Naive thymus-derived CD4-positive, alpha-beta T cell (primary cell): ENCODE results near the gene CITED4. TPM values are rescaled to one million over a fixed set of nuclear protein-coding genes. Genes with fewer than 3 reads are reported as not detected.

Source experiments
- ATAC-seq: fragments of 150-1000 bp; cut with Tn5 transposase; 2 replicates; pipeline ENCODE4 v1.10.0; 2021; ENCODE audit warnings: mild to moderate bottlenecking, moderate library complexity
- CTCF ChIA-PET: fragments of 350-600 bp; sonication (Branson Sonifier 250); formaldehyde crosslinking; loops from one replicate; lab custom pipeline; 2021; ENCODE audit warnings: antibody characterized with exemption; lab: Charles Lee
- POLR2A ChIA-PET: fragments of 350-600 bp; sonication (Branson Sonifier 250); formaldehyde crosslinking; loops from one replicate; lab custom pipeline; 2021; ENCODE audit warnings: antibody characterized with exemption, inconsistent platforms; lab: Charles Lee
- DNase-seq, 9 donors: peaks; one replicate each; pipeline versions ENCODE4 v3.0.0 to v3.0.0-alpha.2; 2020 to 2022; ENCODE audit warnings: mixed read lengths in 1 of 9
- H3K27ac ChIP-seq: one replicate; pipeline ENCODE4 v1.7.0; 2013; ENCODE audit warnings: mild to moderate bottlenecking, low read depth, low read length, moderate library complexity
- H3K27me3 ChIP-seq, 2 donors: one replicate each; pipeline ENCODE4 v1.7.0; 2013; ENCODE audit warnings: low read length in 2 of 2, mild to moderate bottlenecking in 2 of 2, moderate library complexity in 2 of 2; ENCODE audit not compliant: control insufficient read depth in 2 of 2, insufficient read depth in 2 of 2
- H3K36me3 ChIP-seq, 3 experiments: 1 replicate in 2 of 3; 2 replicates in 1 of 3; pipeline ENCODE4 v1.7.0; 2013; ENCODE audit warnings: low read length in 3 of 3, mild to moderate bottlenecking in 3 of 3, moderate library complexity in 1 of 3; ENCODE audit not compliant: insufficient read depth in 3 of 3, control insufficient read depth in 2 of 3
- H3K4me1 ChIP-seq, 2 donors: one replicate each; pipeline ENCODE4 v1.7.0; 2013; ENCODE audit warnings: low read length in 2 of 2, mild to moderate bottlenecking in 2 of 2, moderate library complexity in 1 of 2; ENCODE audit not compliant: control insufficient read depth in 2 of 2, insufficient read depth in 2 of 2
- H3K4me3 ChIP-seq: 2 replicates; pipeline ENCODE4 v1.7.0; 2013; ENCODE audit warnings: mild to moderate bottlenecking, low read length
- H3K9me3 ChIP-seq, 3 experiments: 1 replicate in 2 of 3; 2 replicates in 1 of 3; pipeline ENCODE4 v1.7.0; 2013; ENCODE audit warnings: low read length in 3 of 3; ENCODE audit not compliant: control insufficient read depth in 2 of 3
- H3K27ac Mint-ChIP-seq, 9 donors: one replicate each; pipeline ENCODE4 v1.8.0; 2020 to 2022; ENCODE audit warnings: mixed read lengths in 9 of 9, mild to moderate bottlenecking in 8 of 9, moderate library complexity in 5 of 9, inconsistent platforms in 2 of 9
- H3K27me3 Mint-ChIP-seq, 5 donors: one replicate each; pipeline ENCODE4 v1.8.0; 2021 to 2022; ENCODE audit warnings: mixed read lengths in 5 of 5, mild to moderate bottlenecking in 1 of 5
- H3K36me3 Mint-ChIP-seq, 5 donors: one replicate each; pipeline ENCODE4 v1.8.0; 2020 to 2022; ENCODE audit warnings: mixed read lengths in 5 of 5, mild to moderate bottlenecking in 3 of 5, inconsistent platforms in 1 of 5
- H3K4me1 Mint-ChIP-seq, 7 donors: one replicate each; pipeline ENCODE4 v1.8.0; 2020 to 2022; ENCODE audit warnings: mixed read lengths in 7 of 7, mild to moderate bottlenecking in 3 of 7, inconsistent platforms in 1 of 7
- H3K4me3 Mint-ChIP-seq, 10 donors: one replicate each; pipeline ENCODE4 v1.8.0; 2020 to 2022; ENCODE audit warnings: mild to moderate bottlenecking in 10 of 10, mixed read lengths in 10 of 10, moderate library complexity in 6 of 10, inconsistent platforms in 2 of 10
- H3K9me3 Mint-ChIP-seq, 11 donors: one replicate each; pipeline ENCODE4 v1.8.0; 2020 to 2022; ENCODE audit warnings: mixed read lengths in 11 of 11, mild to moderate bottlenecking in 4 of 11, inconsistent platforms in 1 of 11, moderate library complexity in 1 of 11
- intact Hi-C, 2 donors: fragments of 100-400 bp; cut with micrococcal nuclease; formaldehyde crosslinking; loops; one replicate each; pipeline ENCODE4 v1.15.1; 2023
- polyA plus RNA-seq, 2 donors: library from polyadenylated mRNA; unstranded; fragments of 300-500 nt; fragmentation: Illumina TruSeq; gene quantifications; one replicate each; pipeline ENCODE4 v1.2.3, GENCODE V29; 2021
- total RNA-seq, 6 experiments: library from RNA in 5 of 6; stranded (reverse) in 5 of 6; gene quantifications; 1 replicate in 5 of 6; 2 replicates in 1 of 6; pipeline ENCODE4 v1.2.3 and lab custom pipeline; 2021 to 2026

CITED4 gene
- total and polyA plus RNA-seq, 7 experiments from 2014 or later, result 20.5 to 42.8 (median 28.9) TPM

DNA sequence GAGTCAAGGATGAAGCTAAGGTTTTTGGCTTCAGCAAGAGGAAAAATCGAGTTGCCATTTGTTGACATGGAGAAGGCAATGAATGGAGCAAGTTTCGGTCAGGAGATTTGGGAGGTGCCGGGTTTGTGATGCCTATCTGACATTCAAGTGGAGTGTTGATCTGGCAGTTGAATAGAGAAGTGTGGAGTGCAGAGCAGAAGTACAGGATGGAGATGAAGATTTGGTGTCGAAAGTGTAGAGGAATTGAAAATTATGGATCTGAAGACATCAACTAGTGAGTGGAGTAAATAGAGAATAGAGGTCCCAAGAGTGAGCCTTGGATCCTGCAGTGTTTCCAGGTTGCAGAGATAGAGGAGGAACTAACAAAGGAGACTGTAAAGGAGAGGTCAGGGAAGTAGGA lies 25.9 kb downstream of the CITED4 start:
- CTCF ChIA-PET, result no interaction called here
- POLR2A ChIA-PET, result interaction anchor here (0.7 kb wide), 1 partner anchor 12 kb away, joined by 3 read pairs; no protein-coding TSS in a partner anchor
- H3K27ac Mint-ChIP-seq, result no peak overlapping the region
- Histone ChIP-seq H3K27ac (no peak overlapping the region), H3K36me3 (no peaks in the 10 kb centered on the region), H3K9me3 (no peaks in the 10 kb centered on the region), H3K4me1 (peaks cover 0 to 19% of the 10 kb centered on the region in 2 donors), H3K27me3 (no peaks in the 10 kb centered on the region), H3K4me3 (no peak overlapping the region)
- no peaks in the 10 kb centered on the region for H3K9me3 Mint-ChIP-seq
- H3K4me3 Mint-ChIP-seq, result no peak overlapping the region
- H3K36me3 Mint-ChIP-seq, result peaks cover 0 to 1% (median 0%) of the 10 kb centered on the region in 5 donors
- peaks cover 16 to 24% (median 22%) of the 10 kb centered on the region in 7 donors for H3K4me1 Mint-ChIP-seq
- intact Hi-C loops, result no loop called here
- DNase-seq, result no peak
- no peaks in the 10 kb centered on the region for H3K27me3 Mint-ChIP-seq
- no peak for ATAC-seq

DNA sequence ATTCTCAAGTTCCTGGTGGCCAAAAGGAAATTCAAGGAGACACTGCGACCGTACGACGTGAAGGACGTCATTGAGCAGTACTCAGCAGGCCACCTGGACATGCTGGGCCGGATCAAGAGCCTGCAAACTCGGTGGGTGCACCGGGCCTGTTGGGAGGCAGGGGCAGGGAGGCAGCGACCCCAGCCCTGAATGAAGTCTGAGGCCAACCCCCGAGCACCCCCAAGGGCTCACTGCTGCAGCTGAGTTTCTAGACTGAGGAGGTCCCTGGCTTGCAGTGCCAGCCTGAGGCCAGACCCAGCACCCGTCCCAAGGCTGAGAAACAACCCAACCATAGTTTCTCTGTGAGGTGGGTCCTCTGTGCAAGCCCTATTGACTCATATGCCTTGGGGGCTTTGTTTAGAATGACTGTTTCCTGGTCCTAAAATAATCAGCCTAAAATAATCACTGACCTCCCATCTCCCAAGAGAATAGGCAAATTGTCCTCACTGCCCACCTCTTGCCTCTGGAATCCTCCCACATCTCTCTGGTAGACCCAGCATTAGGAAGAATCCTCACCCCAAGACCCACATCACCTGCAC lies 27.1 kb downstream of the CITED4 start:
- H3K4me3 Mint-ChIP-seq, result no peak overlapping the region
- peaks cover 0 to 1% (median 0%) of the 10 kb centered on the region in 5 donors for H3K36me3 Mint-ChIP-seq
- ATAC-seq (no peak), DNase-seq (no peak)
- H3K9me3 ChIP-seq, result no peaks in the 10 kb centered on the region
- no peak overlapping the region for H3K27ac ChIP-seq
- H3K4me1 Mint-ChIP-seq, result peaks cover 3 to 11% (median 10%) of the 10 kb centered on the region in 7 donors
- no peak overlapping the region for H3K4me3 ChIP-seq
- H3K36me3 ChIP-seq, result no peaks in the 10 kb centered on the region
- POLR2A ChIA-PET, result no interaction called here
- H3K4me1 ChIP-seq, result peaks cover 0 to 7% of the 10 kb centered on the region in 2 donors
- H3K9me3 Mint-ChIP-seq, result no peaks in the 10 kb centered on the region
- H3K27me3 Mint-ChIP-seq, result no peaks in the 10 kb centered on the region
- no peaks in the 10 kb centered on the region for H3K27me3 ChIP-seq
- intact Hi-C loops, result no loop called here
- H3K27ac Mint-ChIP-seq, result no peak overlapping the region
- CTCF ChIA-PET, result no interaction called here

DNA sequence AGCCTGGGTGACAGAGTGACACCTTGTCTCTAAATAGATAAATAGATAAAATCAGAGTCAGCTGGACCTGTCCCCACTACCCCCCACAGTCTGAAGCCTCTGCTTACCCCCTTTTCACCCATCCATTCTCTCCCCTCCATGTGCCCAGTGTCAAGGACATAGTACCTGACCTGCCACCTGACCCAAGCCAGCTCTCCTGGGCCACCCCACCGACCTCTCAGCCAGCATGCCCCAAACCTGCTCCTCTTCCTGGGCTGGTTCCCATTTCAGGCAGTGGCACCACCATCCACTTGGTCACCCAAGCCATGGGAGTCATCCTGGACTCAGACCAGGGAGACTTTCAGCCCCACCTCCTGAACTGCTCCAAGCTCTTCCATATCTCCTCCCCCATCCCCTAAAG lies 28.2 kb downstream of the CITED4 start:
- Histone ChIP-seq H3K4me1 (no peaks in the 10 kb centered on the region), H3K9me3 (no peaks in the 10 kb centered on the region), H3K36me3 (no peaks in the 10 kb centered on the region), H3K27ac (no peak overlapping the region), H3K27me3 (no peaks in the 10 kb centered on the region), H3K4me3 (no peak overlapping the region)
- Mint-ChIP-seq H3K4me3 (no peak overlapping the region), H3K9me3 (peaks cover 0 to 2% (median 0%) of the 10 kb centered on the region in 11 donors), H3K27me3 (no peaks in the 10 kb centered on the region), H3K4me1 (peaks cover 0 to 2% (median under 1%) of the 10 kb centered on the region in 7 donors), H3K36me3 (no peaks in the 10 kb centered on the region), H3K27ac (no peak overlapping the region)
- ATAC-seq (no peak), DNase-seq (no peak)
- ChIA-PET CTCF (interaction anchor here (1.3 kb wide), 1 partner anchor 15 kb away, joined by 3 read pairs; no protein-coding TSS in a partner anchor), POLR2A (no interaction called here)
- intact Hi-C loops, result no loop called here

DNA sequence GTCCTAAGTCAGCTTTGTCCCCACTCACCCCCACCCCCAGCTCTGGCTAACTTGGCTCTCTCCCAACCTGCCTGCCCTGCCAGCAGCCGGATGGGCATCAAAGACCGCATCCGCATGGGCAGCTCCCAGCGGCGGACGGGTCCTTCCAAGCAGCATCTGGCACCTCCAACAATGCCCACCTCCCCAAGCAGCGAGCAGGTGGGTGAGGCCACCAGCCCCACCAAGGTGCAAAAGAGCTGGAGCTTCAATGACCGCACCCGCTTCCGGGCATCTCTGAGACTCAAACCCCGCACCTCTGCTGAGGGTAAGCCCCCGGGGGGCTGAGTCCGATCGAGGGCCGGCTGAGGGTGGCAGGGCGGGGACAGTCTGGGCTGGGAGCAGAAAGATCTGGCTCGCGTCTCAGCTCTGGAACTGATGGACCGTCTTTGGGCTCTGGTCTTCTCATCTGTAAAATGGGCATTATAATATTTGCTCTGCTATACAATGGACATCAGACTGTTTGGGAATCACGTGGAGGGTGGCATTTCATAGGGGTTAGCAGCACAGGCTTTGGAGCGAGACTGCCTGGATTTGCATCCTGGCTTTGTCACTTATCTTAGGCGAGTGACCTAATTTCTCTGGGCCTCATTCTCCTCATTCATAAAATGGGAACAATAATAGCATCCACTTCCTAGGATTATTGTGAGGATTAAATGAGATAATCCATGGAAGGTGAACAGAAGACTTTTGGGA lies 31.0 kb downstream of the CITED4 start:
- H3K4me3 Mint-ChIP-seq, result no peak overlapping the region
- peaks cover 2 to 8% (median 3%) of the 10 kb centered on the region in 7 donors for H3K4me1 Mint-ChIP-seq
- H3K4me1 ChIP-seq, result no peaks in the 10 kb centered on the region
- H3K4me3 ChIP-seq, result no peak overlapping the region
- H3K27me3 ChIP-seq, result no peaks in the 10 kb centered on the region
- H3K9me3 ChIP-seq, result no peaks in the 10 kb centered on the region
- ChIA-PET POLR2A (interaction anchor here (0.7 kb wide), 1 partner anchor 17 kb away, joined by 3 read pairs; no protein-coding TSS in a partner anchor), CTCF (no interaction called here)
- H3K9me3 Mint-ChIP-seq, result peaks cover 0 to 2% (median 0%) of the 10 kb centered on the region in 11 donors
- ATAC-seq (no peak), DNase-seq (no peak)
- no peak overlapping the region for H3K27ac Mint-ChIP-seq
- H3K36me3 Mint-ChIP-seq, result no peaks in the 10 kb centered on the region
- H3K36me3 ChIP-seq, result no peaks in the 10 kb centered on the region
- no peak overlapping the region for H3K27ac ChIP-seq
- no peaks in the 10 kb centered on the region for H3K27me3 Mint-ChIP-seq
- intact Hi-C loops, result no loop called here

DNA sequence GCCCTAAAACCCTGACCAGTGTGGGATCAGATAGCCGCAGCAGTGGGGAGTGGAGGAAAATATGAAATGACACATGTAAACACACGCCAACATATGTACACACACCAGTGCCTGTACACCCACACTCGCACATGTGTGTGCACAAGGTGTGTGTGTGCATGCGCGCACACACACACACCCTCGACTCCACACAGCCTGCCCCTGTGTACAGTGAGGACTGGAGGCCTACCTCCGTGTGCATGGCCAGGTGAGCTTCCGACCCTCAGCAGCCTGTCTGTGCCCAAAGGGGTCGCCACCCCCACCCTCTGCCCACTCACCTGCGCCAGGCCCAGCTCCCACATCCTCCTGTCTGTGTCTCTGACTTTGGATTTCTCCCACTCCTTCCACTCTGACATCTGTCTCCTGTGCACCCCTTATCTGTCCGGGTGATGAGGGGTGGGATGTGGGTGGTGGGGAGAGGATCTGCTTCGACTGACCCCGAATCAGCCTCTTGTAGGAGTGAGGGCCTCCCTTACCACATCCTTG lies 31.7 kb downstream of the CITED4 start:
- no peak for DNase-seq
- intact Hi-C loops, result no loop called here

DNA sequence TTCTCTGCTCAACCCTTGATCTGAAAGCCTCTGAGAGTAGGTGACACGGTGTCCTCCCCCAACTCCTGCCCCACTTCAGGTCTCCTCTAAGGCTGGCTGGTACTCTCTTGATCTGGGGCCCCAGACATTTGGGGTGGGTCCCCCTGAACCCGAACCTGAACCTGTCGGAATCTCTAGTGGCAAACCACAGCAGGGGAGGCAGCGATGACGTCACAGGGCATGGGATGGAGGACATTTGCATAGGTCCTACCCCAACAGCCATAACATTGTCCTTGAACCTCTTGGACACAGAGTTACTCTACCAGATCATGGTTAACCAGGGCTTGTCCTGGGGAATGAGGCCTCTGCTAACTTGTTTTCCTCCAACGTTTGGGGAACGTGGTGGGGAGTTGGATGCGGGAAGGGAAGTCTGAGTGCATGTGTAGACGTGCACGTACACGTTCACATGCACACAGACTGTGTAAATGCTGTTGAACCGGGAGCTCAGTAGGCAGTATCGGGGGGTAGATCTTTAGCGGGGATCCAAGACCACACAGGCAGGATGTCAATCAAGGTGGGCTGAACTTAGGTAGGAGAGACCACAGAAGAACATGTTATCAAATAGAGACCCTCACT lies 32.4 kb downstream of the CITED4 start:
- DNase-seq, result no peak
- no peaks in the 10 kb centered on the region for H3K36me3 Mint-ChIP-seq
- no peaks in the 10 kb centered on the region for H3K27me3 Mint-ChIP-seq
- peaks cover 11 to 22% (median 14%) of the 10 kb centered on the region in 7 donors for H3K4me1 Mint-ChIP-seq
- H3K4me3 Mint-ChIP-seq, result no peak overlapping the region
- no peaks in the 10 kb centered on the region for H3K9me3 ChIP-seq
- no peak for ATAC-seq
- H3K27ac Mint-ChIP-seq, result no peak overlapping the region
- CTCF ChIA-PET, result no interaction called here
- POLR2A ChIA-PET, result no interaction called here
- no peaks in the 10 kb centered on the region for H3K36me3 ChIP-seq
- no peaks in the 10 kb centered on the region for H3K27me3 ChIP-seq
- H3K4me3 ChIP-seq, result no peak overlapping the region
- H3K27ac ChIP-seq, result no peak overlapping the region
- intact Hi-C loops, result no loop called here
- H3K4me1 ChIP-seq, result peaks cover 0 to 4% of the 10 kb centered on the region in 2 donors
- H3K9me3 Mint-ChIP-seq, result peaks cover 0 to 2% (median 0%) of the 10 kb centered on the region in 11 donors

More for the DNA sequence above, 31.7 kb downstream of the CITED4 start:
- Mint-ChIP-seq H3K4me1 (peaks cover 4 to 15% (median 7%) of the 10 kb centered on the region in 7 donors), H3K4me3 (no peak overlapping the region), H3K27ac (no peak overlapping the region), H3K36me3 (no peaks in the 10 kb centered on the region), H3K9me3 (peaks cover 0 to 2% (median 0%) of the 10 kb centered on the region in 11 donors), H3K27me3 (no peaks in the 10 kb centered on the region)
- no peak overlapping the region for H3K27ac ChIP-seq
- no peak overlapping the region for H3K4me3 ChIP-seq
- H3K36me3 ChIP-seq, result no peaks in the 10 kb centered on the region
- CTCF ChIA-PET, result no interaction called here
- H3K4me1 ChIP-seq, result no peaks in the 10 kb centered on the region
- ATAC-seq, result no peak
- no peaks in the 10 kb centered on the region for H3K27me3 ChIP-seq
- no peaks in the 10 kb centered on the region for H3K9me3 ChIP-seq
- POLR2A ChIA-PET, result no interaction called here
